Measurements from ENCODE around the gene CLPTM1L. TPM values are rescaled to one million over a fixed set of nuclear protein-coding genes. Genes with fewer than 3 reads are reported as not detected.
A peak's percentile ranks its signal among the peaks of the same experiment; 100 is the strongest.

The CLPTM1L gene
- total RNA-seq, 1 donor from 2014 or later = 74.8 TPM

- no peak overlapping the region for H3K4me2 ChIP-seq
These were observed 42.3 kb upstream of the CLPTM1L start for GRCh38 chr5:1387059-1387755.

DNA sequence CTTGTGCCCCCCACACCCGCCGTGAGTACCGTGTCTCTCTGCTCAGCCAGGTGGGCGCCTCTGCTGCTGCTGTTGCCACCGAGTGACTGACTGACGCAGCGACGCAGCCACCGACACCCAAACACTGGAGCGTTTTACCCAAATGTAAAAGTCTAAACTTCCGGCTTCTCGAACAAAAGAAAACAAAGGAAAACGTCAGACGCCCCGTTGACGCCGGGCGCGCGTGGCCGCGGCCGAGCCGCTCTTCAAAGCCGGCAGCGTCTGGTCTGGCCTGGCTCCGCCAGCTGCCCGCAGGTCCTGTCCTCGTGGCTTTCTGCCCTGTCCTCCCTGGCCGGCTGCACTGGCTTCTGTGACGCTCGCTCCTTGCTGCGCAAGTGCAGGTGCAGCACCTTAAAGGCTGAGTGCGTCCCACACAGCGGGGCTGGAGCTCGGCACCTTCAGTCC is 41.4 kb upstream of the CLPTM1L start:
- H3K27me3 ChIP-seq = peaks cover 99% of the 10 kb centered on the region
- H4K20me1 ChIP-seq (ENCODE audit: low read depth) = no peaks in the 10 kb centered on the region
- peak overlapping the region; percentile 85 for H2AFZ ChIP-seq (replicated peaks)

More at GRCh38 chr5:1387059-1387755, 42.3 kb upstream of the CLPTM1L start:
- no peaks in the 10 kb centered on the region for H4K20me1 ChIP-seq (ENCODE audit: low read depth)
- peaks cover 4% of the 10 kb centered on the region for H3K4me1 ChIP-seq
- no peak overlapping the region for H3K4me3 ChIP-seq
- TF ChIP-seq EZH2 (IDR thresholded peaks at IDR 0.05) = no peak
- no peak for TF ChIP-seq EZH2phosphoT487 (IDR thresholded peaks at IDR 0.05)
- no peak for TF ChIP-seq CTCF (IDR thresholded peaks at IDR 0.05)
- DNase-seq (ENCODE audit: low spot score) = no peak
- Mint-ChIP-seq H3K4me1 (peaks cover 10% of the 10 kb centered on the region), H3K36me3 (no peaks in the 10 kb centered on the region), H3K27me3 (ENCODE audit: insufficient read depth, low read depth) (peaks cover 46% of the 10 kb centered on the region), H3K27ac (no peak overlapping the region), H3K4me3 (peak overlapping the region; percentile 88), H3K9me3 (peaks cover 3% of the 10 kb centered on the region)
- no peaks in the 10 kb centered on the region for H3K36me3 ChIP-seq
- H3K79me2 ChIP-seq (ENCODE audit: low read depth) = no peaks in the 10 kb centered on the region
- no peak overlapping the region for H2AFZ ChIP-seq (replicated peaks)
- H3K27me3 ChIP-seq = peaks cover 96% of the 10 kb centered on the region
- no peak overlapping the region for H3K9ac ChIP-seq
- H3K27ac ChIP-seq = no peak overlapping the region
- no peaks in the 10 kb centered on the region for H3F3A ChIP-seq (ENCODE audit: low read depth)
- no peaks in the 10 kb centered on the region for H3K9me3 ChIP-seq (ENCODE audit: low read depth)

GRCh38 chr5:1385395-1386273 is 40.7 kb upstream of the CLPTM1L start:
- Histone ChIP-seq H3K4me2 (peak overlapping the region; percentile 97), H3F3A (ENCODE audit: low read depth) (no peaks in the 10 kb centered on the region), H3K4me3 (peak overlapping the region; percentile 67), H3K27me3 (peaks cover 99% of the 10 kb centered on the region), H3K4me1 (peaks cover 5% of the 10 kb centered on the region), H3K27ac (no peak overlapping the region), H3K36me3 (no peaks in the 10 kb centered on the region), H3K9ac (no peak overlapping the region), H3K79me2 (ENCODE audit: low read depth) (no peaks in the 10 kb centered on the region), H4K20me1 (ENCODE audit: low read depth) (no peaks in the 10 kb centered on the region), H2AFZ (replicated peaks) (peak overlapping the region; percentile 85), H3K9me3 (ENCODE audit: low read depth) (no peaks in the 10 kb centered on the region)
- peaks cover 53% of the 10 kb centered on the region for H3K27me3 Mint-ChIP-seq (ENCODE audit: insufficient read depth, low read depth)
- DNase-seq (ENCODE audit: low spot score) = peak; percentile 84
- peaks cover 3% of the 10 kb centered on the region for H3K9me3 Mint-ChIP-seq
- H3K4me1 Mint-ChIP-seq = peaks cover 10% of the 10 kb centered on the region
- no peak overlapping the region for H3K27ac Mint-ChIP-seq
- no peaks in the 10 kb centered on the region for H3K36me3 Mint-ChIP-seq
- TF ChIP-seq EZH2 (IDR thresholded peaks at IDR 0.05) (no peak), EZH2phosphoT487 (IDR thresholded peaks at IDR 0.05) (no peak), CTCF (IDR thresholded peaks at IDR 0.05) (no peak)
- peak overlapping the region; percentile 88 for H3K4me3 Mint-ChIP-seq

More for the DNA sequence above, 41.4 kb upstream of the CLPTM1L start:
- Mint-ChIP-seq H3K9me3 (peaks cover 3% of the 10 kb centered on the region), H3K36me3 (no peaks in the 10 kb centered on the region), H3K27ac (no peak overlapping the region), H3K27me3 (ENCODE audit: insufficient read depth, low read depth) (peaks cover 51% of the 10 kb centered on the region), H3K4me3 (peak overlapping the region; percentile 88), H3K4me1 (peaks cover 10% of the 10 kb centered on the region)
- peak overlapping the region; percentile 67 for H3K4me3 ChIP-seq
- TF ChIP-seq EZH2 (IDR thresholded peaks at IDR 0.05) = peak; percentile 66
- peak; percentile 59 for TF ChIP-seq EZH2phosphoT487 (IDR thresholded peaks at IDR 0.05)
- TF ChIP-seq CTCF (IDR thresholded peaks at IDR 0.05) = no peak
- no peaks in the 10 kb centered on the region for H3K36me3 ChIP-seq
- peaks cover 4% of the 10 kb centered on the region for H3K4me1 ChIP-seq
- H3K9ac ChIP-seq = no peak overlapping the region
- H3K79me2 ChIP-seq (ENCODE audit: low read depth) = no peaks in the 10 kb centered on the region
- no peak overlapping the region for H3K27ac ChIP-seq
- no peaks in the 10 kb centered on the region for H3K9me3 ChIP-seq (ENCODE audit: low read depth)
- peak; percentile 77 for DNase-seq (ENCODE audit: low spot score)
- H3F3A ChIP-seq (ENCODE audit: low read depth) = no peaks in the 10 kb centered on the region
- H3K4me2 ChIP-seq = peak overlapping the region; percentile 97

All from neural progenitor cell (in vitro differentiated cells).